Measurements from ENCODE around the gene HS6ST2.

Gene HS6ST2

GRCh38 chrX:132669142-132669541 is 289.3 kb downstream of the HS6ST2 start:
- H3K4me3 ChIP-seq (ENCODE audit: control insufficient read depth, low read depth, low read length) = no peak overlapping the region
- TF ChIP-seq, protein P1, sequence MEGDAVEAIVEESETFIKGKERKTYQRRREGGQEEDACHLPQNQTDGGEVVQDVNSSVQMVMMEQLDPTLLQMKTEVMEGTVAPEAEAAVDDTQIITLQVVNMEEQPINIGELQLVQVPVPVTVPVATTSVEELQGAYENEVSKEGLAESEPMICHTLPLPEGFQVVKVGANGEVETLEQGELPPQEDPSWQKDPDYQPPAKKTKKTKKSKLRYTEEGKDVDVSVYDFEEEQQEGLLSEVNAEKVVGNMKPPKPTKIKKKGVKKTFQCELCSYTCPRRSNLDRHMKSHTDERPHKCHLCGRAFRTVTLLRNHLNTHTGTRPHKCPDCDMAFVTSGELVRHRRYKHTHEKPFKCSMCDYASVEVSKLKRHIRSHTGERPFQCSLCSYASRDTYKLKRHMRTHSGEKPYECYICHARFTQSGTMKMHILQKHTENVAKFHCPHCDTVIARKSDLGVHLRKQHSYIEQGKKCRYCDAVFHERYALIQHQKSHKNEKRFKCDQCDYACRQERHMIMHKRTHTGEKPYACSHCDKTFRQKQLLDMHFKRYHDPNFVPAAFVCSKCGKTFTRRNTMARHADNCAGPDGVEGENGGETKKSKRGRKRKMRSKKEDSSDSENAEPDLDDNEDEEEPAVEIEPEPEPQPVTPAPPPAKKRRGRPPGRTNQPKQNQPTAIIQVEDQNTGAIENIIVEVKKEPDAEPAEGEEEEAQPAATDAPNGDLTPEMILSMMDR (IDR thresholded peaks at IDR 0.05; ENCODE audit: control insufficient read depth, insufficient read depth, low read depth, low read length, missing control alignments) = no peak
- DNase-seq (ENCODE audit: low read depth) = no peak

GRCh38 chrX:132668178-132668577 is 290.3 kb downstream of the HS6ST2 start:
- no peak overlapping the region for H3K4me3 ChIP-seq (ENCODE audit: control insufficient read depth, low read depth, low read length)
- TF ChIP-seq, protein P1 (IDR thresholded peaks at IDR 0.05; ENCODE audit: control insufficient read depth, insufficient read depth, low read depth, low read length, missing control alignments) = no peak
- no peak for DNase-seq (ENCODE audit: low read depth)

DNA sequence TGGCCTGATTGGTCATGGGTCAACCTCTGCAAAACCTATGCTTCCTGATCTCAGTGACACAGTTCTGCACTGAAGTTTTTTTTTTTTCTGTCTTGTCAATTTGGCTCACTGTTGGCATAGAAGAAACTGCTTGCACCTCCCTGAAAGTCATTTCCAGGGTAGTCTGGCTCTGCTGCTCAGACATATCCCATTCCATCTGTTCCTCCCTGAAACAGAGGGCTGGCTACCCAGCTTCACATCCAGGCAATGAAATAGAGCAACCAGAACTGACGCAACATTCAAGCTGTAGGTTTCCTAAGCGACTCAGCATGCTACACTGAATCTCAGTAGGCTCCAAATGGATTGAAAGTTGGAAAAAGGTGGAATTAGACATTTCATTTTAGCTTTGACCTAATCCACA is 292.8 kb downstream of the HS6ST2 start:
- no peak for DNase-seq (ENCODE audit: low read depth)
- H3K4me3 ChIP-seq (ENCODE audit: control insufficient read depth, low read depth, low read length) = no peak overlapping the region

GRCh38 chrX:132664273-132664672 is 294.2 kb downstream of the HS6ST2 start:
- TF ChIP-seq, protein P1 (IDR thresholded peaks at IDR 0.05; ENCODE audit: control insufficient read depth, insufficient read depth, low read depth, low read length, missing control alignments) = no peak
- no peak for DNase-seq (ENCODE audit: low read depth)
- no peak overlapping the region for H3K4me3 ChIP-seq (ENCODE audit: control insufficient read depth, low read depth, low read length)

More for the DNA sequence above, 292.8 kb downstream of the HS6ST2 start:
- TF ChIP-seq, protein P1 (IDR thresholded peaks at IDR 0.05; ENCODE audit: control insufficient read depth, insufficient read depth, low read depth, low read length, missing control alignments) = no peak

DNA sequence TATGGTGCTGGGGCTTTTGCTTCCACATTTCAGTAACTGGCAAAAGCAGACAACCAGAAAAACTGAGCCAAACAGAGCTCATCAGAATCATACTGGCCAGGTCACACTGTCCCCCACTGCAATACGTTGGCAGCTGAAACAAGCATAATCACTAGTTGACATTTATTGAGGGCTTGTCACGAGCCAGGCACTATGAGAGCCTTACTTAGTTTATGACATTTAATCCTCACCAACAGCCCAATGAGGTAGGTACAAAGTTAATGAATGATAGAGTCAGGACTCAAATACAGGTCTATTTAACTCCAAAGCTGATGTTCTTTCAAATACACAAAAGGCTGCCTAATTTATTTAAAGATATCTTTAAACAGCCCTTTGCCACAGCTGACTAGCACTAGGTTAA is 295.6 kb downstream of the HS6ST2 start:
- TF ChIP-seq, protein P1 (IDR thresholded peaks at IDR 0.05; ENCODE audit: control insufficient read depth, insufficient read depth, low read depth, low read length, missing control alignments) = no peak
- no peak for DNase-seq (ENCODE audit: low read depth)
- H3K4me3 ChIP-seq (ENCODE audit: control insufficient read depth, low read depth, low read length) = no peak overlapping the region

- H3K4me3 ChIP-seq (ENCODE audit: control insufficient read depth, low read depth, low read length) = no peak overlapping the region
- TF ChIP-seq, protein P1 (IDR thresholded peaks at IDR 0.05; ENCODE audit: control insufficient read depth, insufficient read depth, low read depth, low read length, missing control alignments) = no peak
- no peak for DNase-seq (ENCODE audit: low read depth)
Measured at GRCh38 chrX:132657876-132658275, 300.6 kb downstream of the HS6ST2 start.

GRCh38 chrX:132652871-132653270 is 305.6 kb downstream of the HS6ST2 start:
- no peak for DNase-seq (ENCODE audit: low read depth)
- TF ChIP-seq, protein P1 (IDR thresholded peaks at IDR 0.05; ENCODE audit: control insufficient read depth, insufficient read depth, low read depth, low read length, missing control alignments) = no peak
- H3K4me3 ChIP-seq (ENCODE audit: control insufficient read depth, low read depth, low read length) = no peak overlapping the region
